Breast epithelium (tissue), 3 donors: ENCODE results near the gene SCART1.

Experiments used
- CTCF ChIP-seq, 3 donors: fragments of 450-650 bp; IDR thresholded peaks; one replicate each; pipeline ENCODE4 v1.5.1; 2016 to 2017; ENCODE audit warnings: antibody characterized with exemption in 3 of 3, mild to moderate bottlenecking in 3 of 3, moderate library complexity in 3 of 3
- POLR2A ChIP-seq: fragments of 450-650 bp; IDR thresholded peaks from one replicate; pipeline ENCODE4 v1.6.1; 2016; ENCODE audit warnings: antibody characterized with exemption, mild to moderate bottlenecking, moderate library complexity
- POLR2AphosphoS5 ChIP-seq, 3 donors: sonication (generic); formaldehyde crosslinking; IDR thresholded peaks; one replicate each; pipeline ENCODE4 v1.6.1; 2017; ENCODE audit warnings: antibody characterized with exemption in 3 of 3

- TF ChIP-seq CTCF (IDR thresholded peaks at IDR 0.05) (no peak), POLR2AphosphoS5 (IDR thresholded peaks at IDR 0.05) (no peak), POLR2A (no peak)
Observed at GRCh38 chr10:133455196-133455595, 1.5 kb downstream of the SCART1 start.
